Vagina (tissue), 2 donors: ENCODE results near the gene GLCCI1. TPM values are rescaled to one million over a fixed set of nuclear protein-coding genes. Genes with fewer than 3 reads are reported as not detected.
"Not testable (repeated sequence)": the region's sequence is repeated elsewhere in the genome, so short reads cannot be mapped to it uniquely, and the experiment has no call there.

Source experiments
- DNase-seq, 2 donors: peaks; one replicate each; pipeline ENCODE4 v3.0.0-alpha.2; 2017; ENCODE audit errors: extremely low spot score in 2 of 2
- H3K27ac ChIP-seq: fragments of 200-600 bp; sonication (generic); one replicate; pipeline ENCODE4 v1.5.1; 2019
- H3K27me3 ChIP-seq: fragments of 200-600 bp; sonication (generic); one replicate; pipeline ENCODE4 v1.5.1; 2019
- H3K36me3 ChIP-seq, 2 donors: fragments of 200-600 bp; sonication (generic); one replicate each; pipeline ENCODE4 v1.5.1; 2017 to 2019
- H3K4me1 ChIP-seq: fragments of 200-600 bp; sonication (generic); one replicate; pipeline ENCODE4 v1.5.1; 2019
- H3K4me3 ChIP-seq, 2 donors: fragments of 200-600 bp; sonication (generic); 1 replicate in 1 of 2; 2 replicates in 1 of 2; pipeline ENCODE4 v1.5.1; 2016 to 2019
- H3K9me3 ChIP-seq: fragments of 200-600 bp; sonication (generic); one replicate; pipeline ENCODE4 v1.5.1; 2019
- CTCF ChIP-seq, 3 experiments: fragments of 450-650 bp in 2 of 3; fragments of 200-600 bp in 1 of 3; sonication (generic) in 1 of 3; IDR thresholded peaks; one replicate each; pipeline ENCODE4 v1.5.1; 2017 to 2019; ENCODE audit warnings: antibody characterized with exemption in 3 of 3, mild to moderate bottlenecking in 2 of 3, moderate library complexity in 2 of 3
- POLR2A ChIP-seq, 2 donors: fragments of 450-650 bp; IDR thresholded peaks; one replicate each; pipeline ENCODE4 v1.6.1; 2017; ENCODE audit warnings: antibody characterized with exemption in 2 of 2, mild to moderate bottlenecking in 2 of 2, moderate library complexity in 2 of 2
- POLR2AphosphoS5 ChIP-seq, 2 donors: sonication (generic); formaldehyde crosslinking; IDR thresholded peaks; one replicate each; pipeline ENCODE4 v1.9.0; 2017; ENCODE audit warnings: antibody characterized with exemption in 2 of 2, mild to moderate bottlenecking in 2 of 2, low read depth in 1 of 2; ENCODE audit not compliant: insufficient read depth in 1 of 2
- intact Hi-C: fragments of 100-400 bp; cut with DNase I; formaldehyde crosslinking; loops from one replicate; pipeline ENCODE4 v1.15.1; 2023
- total RNA-seq: library from RNA; depleted of rRNA; stranded (reverse); fragments of >200 nt; gene quantifications from one replicate; pipeline ENCODE4 v1.2.3, GENCODE V29; 2016

The GLCCI1 gene
- total RNA-seq, 1 donor from 2014 or later: 9.1 TPM

- no peak overlapping the region for H3K4me3 ChIP-seq
- no peak for TF ChIP-seq CTCF (IDR thresholded peaks at IDR 0.05)
- no peak for TF ChIP-seq POLR2AphosphoS5 (IDR thresholded peaks at IDR 0.05; ENCODE audit: insufficient read depth in 1 of 2, low read depth in 1 of 2)
- no peak for TF ChIP-seq POLR2A (IDR thresholded peaks at IDR 0.05)
- intact Hi-C loops: no loop called here
- no peaks in the 10 kb centered on the region for H3K4me1 ChIP-seq
- no peaks in the 10 kb centered on the region for H3K9me3 ChIP-seq
- H3K27ac ChIP-seq: no peak overlapping the region
- peaks cover 0 to 9% of the 10 kb centered on the region in 2 donors for H3K36me3 ChIP-seq
- no peak for DNase-seq
- H3K27me3 ChIP-seq: no peaks in the 10 kb centered on the region
Measured at GRCh38 chr7:8089036-8089780, 120.6 kb downstream of the GLCCI1 start.

GRCh38 chr7:8092140-8092539, 123.5 kb downstream of the GLCCI1 start:
- no peak for TF ChIP-seq POLR2AphosphoS5 (IDR thresholded peaks at IDR 0.05; ENCODE audit: insufficient read depth in 1 of 2, low read depth in 1 of 2)
- no peak for TF ChIP-seq POLR2A (IDR thresholded peaks at IDR 0.05)
- TF ChIP-seq CTCF (IDR thresholded peaks at IDR 0.05): no peak
- Histone ChIP-seq H3K36me3 (no peaks in the 10 kb centered on the region), H3K27me3 (no peaks in the 10 kb centered on the region), H3K4me1 (no peaks in the 10 kb centered on the region), H3K27ac (no peak overlapping the region), H3K9me3 (no peaks in the 10 kb centered on the region), H3K4me3 (no peak overlapping the region)
- intact Hi-C loops: no loop called here
- no peak for DNase-seq

- DNase-seq: no peak
- H3K27ac ChIP-seq: no peak overlapping the region
- intact Hi-C loops: no loop called here
- no peaks in the 10 kb centered on the region for H3K27me3 ChIP-seq
- H3K36me3 ChIP-seq: no peaks in the 10 kb centered on the region
- H3K4me1 ChIP-seq: no peaks in the 10 kb centered on the region
- H3K4me3 ChIP-seq: no peak overlapping the region
- no peak for TF ChIP-seq CTCF (IDR thresholded peaks at IDR 0.05)
- TF ChIP-seq POLR2AphosphoS5 (IDR thresholded peaks at IDR 0.05; ENCODE audit: insufficient read depth in 1 of 2, low read depth in 1 of 2): no peak
- TF ChIP-seq POLR2A (IDR thresholded peaks at IDR 0.05): no peak
- H3K9me3 ChIP-seq: no peaks in the 10 kb centered on the region
Measured at GRCh38 chr7:8094164-8095140, 125.9 kb downstream of the GLCCI1 start.

GRCh38 chr7:8101292-8101691, 132.7 kb downstream of the GLCCI1 start:
- H3K27ac ChIP-seq, intact Hi-C loops, DNase-seq, H3K4me1 ChIP-seq, H3K27me3 ChIP-seq, H3K4me3 ChIP-seq, H3K36me3 ChIP-seq, H3K9me3 ChIP-seq: not testable (repeated sequence)

- no peak for DNase-seq
- no peaks in the 10 kb centered on the region for H3K4me1 ChIP-seq
- intact Hi-C loops: no loop called here
- no peaks in the 10 kb centered on the region for H3K36me3 ChIP-seq
- TF ChIP-seq POLR2AphosphoS5 (IDR thresholded peaks at IDR 0.05; ENCODE audit: insufficient read depth in 1 of 2, low read depth in 1 of 2) (no peak), POLR2A (IDR thresholded peaks at IDR 0.05) (no peak), CTCF (IDR thresholded peaks at IDR 0.05) (no peak)
- no peaks in the 10 kb centered on the region for H3K27me3 ChIP-seq
- H3K27ac ChIP-seq: no peak overlapping the region
- H3K9me3 ChIP-seq: no peaks in the 10 kb centered on the region
- no peak overlapping the region for H3K4me3 ChIP-seq
Measured at GRCh38 chr7:8103282-8103681, 134.7 kb downstream of the GLCCI1 start.
